GM18909 (cell line): ENCODE data around the gene FBXL13.
"Not testable (repeated sequence)": the region's sequence is repeated elsewhere in the genome, so short reads cannot be mapped to it uniquely, and the experiment has no call there.

Experiments used
- ATAC-seq: cut with Tn5 transposase; IDR thresholded peaks from one replicate; pipeline ENCODE4 v1.9.1; 2021; ENCODE audit warnings: mild to moderate bottlenecking; ENCODE audit not compliant: unreplicated experiment, poor library complexity

FBXL13 gene

GRCh38 chr7:102836191-102836919 lies 238.2 kb downstream of the FBXL13 start:
- ATAC-seq = no peak

GRCh38 chr7:102834999-102835398 lies 239.6 kb downstream of the FBXL13 start:
- peak; percentile 81 for ATAC-seq

GRCh38 chr7:102834466-102834865 lies 240.1 kb downstream of the FBXL13 start:
- ATAC-seq = no peak

- ATAC-seq = no peak
These were observed 241.3 kb downstream of the FBXL13 start for GRCh38 chr7:102833343-102833742.

- ATAC-seq = no peak
These were observed 241.9 kb downstream of the FBXL13 start for GRCh38 chr7:102832674-102833073.

GRCh38 chr7:102830197-102830596 lies 244.4 kb downstream of the FBXL13 start:
- no peak for ATAC-seq

GRCh38 chr7:102829075-102829474 lies 245.5 kb downstream of the FBXL13 start:
- no peak for ATAC-seq

- no peak for ATAC-seq
These were observed 246.3 kb downstream of the FBXL13 start for GRCh38 chr7:102828286-102828685.

- ATAC-seq = no peak
These were observed 251.0 kb downstream of the FBXL13 start for GRCh38 chr7:102823390-102824119.

GRCh38 chr7:102821994-102822747 lies 252.4 kb downstream of the FBXL13 start:
- ATAC-seq = no peak

GRCh38 chr7:102819151-102819550 lies 255.4 kb downstream of the FBXL13 start:
- ATAC-seq = no peak

- ATAC-seq = no peak
These were observed 256.7 kb downstream of the FBXL13 start for GRCh38 chr7:102817616-102818573.

GRCh38 chr7:102814025-102814471 lies 260.5 kb downstream of the FBXL13 start:
- ATAC-seq = no peak

- no peak for ATAC-seq
These were observed 261.2 kb downstream of the FBXL13 start for GRCh38 chr7:102813191-102814024.

- no peak for ATAC-seq
These were observed 262.5 kb downstream of the FBXL13 start for GRCh38 chr7:102811942-102812678.

- ATAC-seq = no peak
These were observed 263.7 kb downstream of the FBXL13 start for GRCh38 chr7:102810916-102811315.

GRCh38 chr7:102806613-102807012 lies 268.0 kb downstream of the FBXL13 start:
- ATAC-seq = no peak

- ATAC-seq = not testable (repeated sequence)
These were observed 278.5 kb downstream of the FBXL13 start for GRCh38 chr7:102795987-102796595.
